Neural cell (in vitro differentiated cells): Measurements from ENCODE around the gene CARD14. TPM values are rescaled to one million over a fixed set of nuclear protein-coding genes. Genes with fewer than 3 reads are reported as not detected.

Source experiments
- H2AFZ ChIP-seq: fragments of 200-600, 300-800 bp; sonication (generic), shearing (Covaris generic); 2 replicates; pipeline ENCODE4 v1.6.0; 2014; ENCODE audit warnings: low read depth, mild to moderate bottlenecking, antibody characterized with exemption, low read length, moderate library complexity
- H3F3A ChIP-seq: fragments of 200-600 bp; shearing (Covaris generic); 2 replicates; pipeline ENCODE4 v1.6.1; 2016; ENCODE audit warnings: mild to moderate bottlenecking, moderate library complexity, mixed read lengths, antibody characterized with exemption, low read length; ENCODE audit not compliant: insufficient read depth, poor library complexity, severe bottlenecking
- H3K27ac ChIP-seq: fragments of 200-600, 300-800 bp; sonication (generic), shearing (Covaris generic); 2 replicates; pipeline ENCODE4 v1.5.1; 2014; ENCODE audit warnings: mild to moderate bottlenecking, low read length, moderate library complexity
- H3K27me3 ChIP-seq: fragments of 300-800, 200-600 bp; sonication (generic), shearing (Covaris generic); 2 replicates; pipeline ENCODE4 v1.6.0; 2014; ENCODE audit warnings: mild to moderate bottlenecking, low read depth, low read length, moderate library complexity; ENCODE audit not compliant: insufficient read depth
- H3K36me3 ChIP-seq: fragments of 300-800, 200-600 bp; sonication (generic), shearing (Covaris generic); 2 replicates; pipeline ENCODE4 v1.5.1; 2014; ENCODE audit warnings: mild to moderate bottlenecking, antibody characterized with exemption, low read length, moderate library complexity; ENCODE audit not compliant: insufficient read depth
- H3K4me2 ChIP-seq: fragments of 300-800, 200-600 bp; sonication (generic), shearing (Covaris generic); 2 replicates; pipeline ENCODE4 v1.6.0; 2014; ENCODE audit warnings: mild to moderate bottlenecking, low read length
- H3K4me3 ChIP-seq: fragments of 300-800, 200-600 bp; sonication (generic), shearing (Covaris generic); 2 replicates; pipeline ENCODE4 v1.5.1; 2014; ENCODE audit warnings: mild to moderate bottlenecking, low read length, moderate library complexity
- H3K79me2 ChIP-seq: fragments of 200-600 bp; shearing (Covaris generic); replicated peaks from 2 replicates; pipeline ENCODE4 v1.6.0; 2014; ENCODE audit warnings: mild to moderate bottlenecking, low read length, moderate library complexity; ENCODE audit not compliant: insufficient read depth
- H3K9ac ChIP-seq: fragments of 300-800, 200-600 bp; sonication (generic), shearing (Covaris generic); 2 replicates; pipeline ENCODE4 v1.6.1; 2016; ENCODE audit warnings: mild to moderate bottlenecking, low read length, mixed read lengths
- H3K9me2 ChIP-seq: fragments of 200-600 bp; shearing (Covaris generic); 2 replicates; pipeline ENCODE4 v1.6.1; 2016; ENCODE audit warnings: mild to moderate bottlenecking, low read length, mixed read lengths; ENCODE audit not compliant: insufficient read depth
- H3K9me3 ChIP-seq: fragments of 200-600, 300-800 bp; sonication (generic), shearing (Covaris generic); 2 replicates; pipeline ENCODE4 v1.6.1; 2016; ENCODE audit warnings: mild to moderate bottlenecking, mixed run types, low read length, moderate library complexity, mixed read lengths
- H4K20me1 ChIP-seq: fragments of 200-600 bp; shearing (Covaris generic); 2 replicates; pipeline ENCODE4 v1.6.1; 2016; ENCODE audit warnings: mild to moderate bottlenecking, mixed run types; ENCODE audit not compliant: insufficient read depth
- CTCF ChIP-seq: fragments of 450-650 bp; IDR thresholded peaks from 2 replicates; pipeline ENCODE4 v1.5.1; 2014; ENCODE audit warnings: antibody characterized with exemption, mild to moderate bottlenecking, moderate library complexity; ENCODE audit not compliant: poor library complexity, severe bottlenecking
- EP300 ChIP-seq: fragments of 450-650 bp; conservative IDR thresholded peaks from 2 replicates; pipeline ENCODE4 v1.6.1; 2014; ENCODE audit warnings: antibody characterized with exemption, mild to moderate bottlenecking, moderate library complexity; ENCODE audit not compliant: poor library complexity, severe bottlenecking
- EZH2 ChIP-seq: fragments of 200-600, 300-800 bp; shearing (Covaris generic), sonication (generic); IDR thresholded peaks from 2 replicates; pipeline ENCODE4 v1.6.1; 2014; ENCODE audit warnings: antibody characterized with exemption, low read length, borderline replicate concordance, mild to moderate bottlenecking; ENCODE audit not compliant: insufficient read depth, poor library complexity, severe bottlenecking
- MXI1 ChIP-seq: fragments of 450-650 bp; conservative IDR thresholded peaks from 2 replicates; pipeline ENCODE4 v1.6.1; 2014; ENCODE audit warnings: antibody characterized with exemption, mild to moderate bottlenecking; ENCODE audit not compliant: poor library complexity, severe bottlenecking
- POLR2AphosphoS5 ChIP-seq: IDR thresholded peaks from 2 replicates; pipeline ENCODE4 v1.6.1; 2012
- RAD21 ChIP-seq: fragments of 450-650 bp; conservative IDR thresholded peaks from 2 replicates; pipeline ENCODE4 v1.6.1; 2014; ENCODE audit warnings: antibody characterized with exemption, mild to moderate bottlenecking, moderate library complexity
- REST ChIP-seq: IDR thresholded peaks from 2 replicates; pipeline ENCODE4 v1.6.1; 2012; ENCODE audit warnings: borderline replicate concordance
- SMC3 ChIP-seq: fragments of 450-650 bp; conservative IDR thresholded peaks from 2 replicates; pipeline ENCODE4 v1.6.1; 2014; ENCODE audit warnings: antibody characterized with exemption, mild to moderate bottlenecking, moderate library complexity; ENCODE audit not compliant: poor library complexity
- TAF1 ChIP-seq: IDR thresholded peaks from 2 replicates; pipeline ENCODE4 v1.6.1; 2012; ENCODE audit warnings: low read depth
- polyA plus RNA-seq: library from polyadenylated mRNA; depleted of rRNA; stranded (reverse); fragments of >200 nt; gene quantifications from 2 replicates; pipeline ENCODE4 v1.2.3, GENCODE V29; 2014

Gene CARD14
- polyA plus RNA-seq, 1 donor from 2014 or later = 0.12 TPM

GRCh38 chr17:80247561-80247960, 77.7 kb downstream of the CARD14 start:
- H3K9me3 ChIP-seq = no peaks in the 10 kb centered on the region
- H2AFZ ChIP-seq = no peak overlapping the region
- H3K27me3 ChIP-seq = no peaks in the 10 kb centered on the region
- H3K36me3 ChIP-seq = no peaks in the 10 kb centered on the region
- no peaks in the 10 kb centered on the region for H3K9me2 ChIP-seq
- no peak overlapping the region for H3K27ac ChIP-seq
- TF ChIP-seq EP300 (no peak), RAD21 (no peak), POLR2AphosphoS5 (no peak), EZH2 (no peak)
- H3K4me2 ChIP-seq = no peak overlapping the region
- no peaks in the 10 kb centered on the region for H3F3A ChIP-seq
- no peak overlapping the region for H3K9ac ChIP-seq
- no peaks in the 10 kb centered on the region for H4K20me1 ChIP-seq
- no peak overlapping the region for H3K4me3 ChIP-seq
- no peaks in the 10 kb centered on the region for H3K79me2 ChIP-seq

GRCh38 chr17:80248001-80248893, 78.4 kb downstream of the CARD14 start:
- H3K27ac ChIP-seq = no peak overlapping the region

More at GRCh38 chr17:80248001-80248893, 78.4 kb downstream of the CARD14 start:
- no peaks in the 10 kb centered on the region for H4K20me1 ChIP-seq
- H3K4me2 ChIP-seq = no peak overlapping the region
- no peaks in the 10 kb centered on the region for H3F3A ChIP-seq
- H3K36me3 ChIP-seq = no peaks in the 10 kb centered on the region
- H3K9me2 ChIP-seq = no peaks in the 10 kb centered on the region
- no peak overlapping the region for H3K4me3 ChIP-seq
- no peaks in the 10 kb centered on the region for H3K79me2 ChIP-seq
- no peaks in the 10 kb centered on the region for H3K27me3 ChIP-seq
- H2AFZ ChIP-seq = no peak overlapping the region
- H3K9ac ChIP-seq = no peak overlapping the region
- no peak for TF ChIP-seq REST
- no peak for TF ChIP-seq EZH2
- TF ChIP-seq TAF1 = no peak
- no peak for TF ChIP-seq EP300
- TF ChIP-seq POLR2AphosphoS5 = no peak
- no peak for TF ChIP-seq RAD21
- no peak for TF ChIP-seq MXI1
- TF ChIP-seq CTCF = no peak
- TF ChIP-seq SMC3 = no peak
- no peaks in the 10 kb centered on the region for H3K9me3 ChIP-seq
